Esophagus squamous epithelium (tissue), 5 donors: ENCODE results near the gene CDK8. TPM values are rescaled to one million over a fixed set of nuclear protein-coding genes. Genes with fewer than 3 reads are reported as not detected.

Experiments
- DNase-seq: peaks from one replicate; lab custom pipeline; 2025; lab: John Stamatoyannopoulos, UW
- H3K27ac ChIP-seq, 4 donors: fragments of 200-600 bp; sonication (generic); one replicate each; pipeline ENCODE4 v1.5.1; 2016 to 2019; ENCODE audit warnings: mild to moderate bottlenecking in 1 of 4
- H3K27me3 ChIP-seq, 4 donors: fragments of 200-600 bp; sonication (generic); 1 replicate in 3 of 4; 2 replicates in 1 of 4; pipeline versions ENCODE4 v1.5.1 to v1.6.0; 2017 to 2021; ENCODE audit warnings: antibody characterized with exemption in 1 of 4
- H3K36me3 ChIP-seq, 3 donors: fragments of 200-600 bp; sonication (generic); one replicate each; pipeline ENCODE4 v1.5.1; 2016 to 2019
- H3K4me1 ChIP-seq, 3 donors: fragments of 200-600 bp; sonication (generic); one replicate each; pipeline ENCODE4 v1.5.1; 2017 to 2019
- H3K4me3 ChIP-seq, 4 donors: fragments of 200-600 bp; sonication (generic); 1 replicate in 3 of 4; 2 replicates in 1 of 4; pipeline ENCODE4 v1.5.1; 2016 to 2019; ENCODE audit warnings: mild to moderate bottlenecking in 2 of 4, moderate library complexity in 1 of 4
- H3K9me3 ChIP-seq, 3 donors: fragments of 200-600 bp; sonication (generic); one replicate each; pipeline ENCODE4 v1.5.1; 2016 to 2019
- CTCF ChIP-seq, 6 experiments: fragments of 450-650 bp in 4 of 6; fragments of 200-600 bp in 2 of 6; sonication (generic) in 2 of 6; IDR thresholded peaks; one replicate each; pipeline ENCODE4 v1.5.1; 2016 to 2019; ENCODE audit warnings: antibody characterized with exemption in 6 of 6, mild to moderate bottlenecking in 4 of 6, moderate library complexity in 4 of 6
- POLR2A ChIP-seq, 4 donors: fragments of 450-650 bp; IDR thresholded peaks; one replicate each; pipeline ENCODE4 v1.6.1; 2017; ENCODE audit warnings: antibody characterized with exemption in 4 of 4, mild to moderate bottlenecking in 4 of 4, moderate library complexity in 3 of 4
- WGBS, 2 donors: methylation state at CpG; one replicate each; pipeline ENCODE4 v1.1.5; 2018; 5-methylcytosine and 5-hydroxymethylcytosine counted together
- intact Hi-C: fragments of 100-400 bp; cut with DNase I; formaldehyde crosslinking; loops from one replicate; pipeline ENCODE4 v1.15.0; 2022
- total RNA-seq, 4 donors: library from RNA; depleted of rRNA; stranded (reverse); fragments of >200 nt; gene quantifications; one replicate each; pipeline ENCODE4 v1.1.0, GENCODE V29; 2016
- donor health status: DM: yes; HTN: yes; CAD: no.

Gene CDK8
- total RNA-seq, 4 donors from 2014 or later, result 8.0 to 16.8 (median 12.7) TPM

- Histone ChIP-seq H3K27me3 (no peaks in the 10 kb centered on the region), H3K27ac (no peak overlapping the region), H3K4me3 (no peak overlapping the region), H3K9me3 (no peaks in the 10 kb centered on the region), H3K36me3 (peaks cover 0 to 19% (median 0%) of the 10 kb centered on the region in 3 donors), H3K4me1 (no peaks in the 10 kb centered on the region)
- intact Hi-C loops, result no loop called here
- no peak for TF ChIP-seq CTCF (IDR thresholded peaks at IDR 0.05)
- TF ChIP-seq POLR2A (IDR thresholded peaks at IDR 0.05), result no peak
- no peak for DNase-seq
- WGBS, 2 donors, result 95% methylated on average over 4 of the region's 4 CpGs
Observed at GRCh38 chr13:26344980-26345379, 91.1 kb downstream of the CDK8 start.

- Histone ChIP-seq H3K36me3 (peaks cover 0 to 39% (median 0%) of the 10 kb centered on the region in 3 donors), H3K27me3 (no peaks in the 10 kb centered on the region), H3K27ac (no peak overlapping the region), H3K4me3 (no peak overlapping the region), H3K4me1 (no peaks in the 10 kb centered on the region), H3K9me3 (no peaks in the 10 kb centered on the region)
- WGBS, 2 donors, result 62 to 72% methylated on average over 3 of the region's 3 CpGs
- TF ChIP-seq POLR2A (IDR thresholded peaks at IDR 0.05), result no peak
- no peak for TF ChIP-seq CTCF (IDR thresholded peaks at IDR 0.05)
- DNase-seq, result no peak
- intact Hi-C loops, result no loop called here
Observed at GRCh38 chr13:26348966-26349365, 95.0 kb downstream of the CDK8 start.

GRCh38 chr13:26362261-26362660 lies 108.3 kb downstream of the CDK8 start:
- H3K4me1 ChIP-seq, result no peaks in the 10 kb centered on the region
- no peak overlapping the region for H3K27ac ChIP-seq
- H3K9me3 ChIP-seq, result no peaks in the 10 kb centered on the region
- 93 to 97% methylated on average over 2 of the region's 2 CpGs for WGBS, 2 donors
- intact Hi-C loops, result no loop called here
- no peak for DNase-seq
- H3K27me3 ChIP-seq, result no peaks in the 10 kb centered on the region
- no peak for TF ChIP-seq CTCF (IDR thresholded peaks at IDR 0.05)
- no peak for TF ChIP-seq POLR2A (IDR thresholded peaks at IDR 0.05)
- H3K36me3 ChIP-seq, result peaks cover 0 to 32% (median 0%) of the 10 kb centered on the region in 3 donors
- no peak overlapping the region for H3K4me3 ChIP-seq

GRCh38 chr13:26370553-26370952 lies 116.6 kb downstream of the CDK8 start:
- Histone ChIP-seq H3K36me3 (peaks cover 0 to 6% (median 0%) of the 10 kb centered on the region in 3 donors), H3K27ac (no peak overlapping the region), H3K4me3 (no peak overlapping the region), H3K4me1 (no peaks in the 10 kb centered on the region), H3K27me3 (no peaks in the 10 kb centered on the region), H3K9me3 (no peaks in the 10 kb centered on the region)
- WGBS, 2 donors, result 76 to 78% methylated on average over 2 of the region's 2 CpGs
- DNase-seq, result no peak
- no peak for TF ChIP-seq CTCF (IDR thresholded peaks at IDR 0.05)
- no peak for TF ChIP-seq POLR2A (IDR thresholded peaks at IDR 0.05)
- intact Hi-C loops, result no loop called here

GRCh38 chr13:26372747-26373146 lies 118.8 kb downstream of the CDK8 start:
- Histone ChIP-seq H3K27me3 (no peaks in the 10 kb centered on the region), H3K36me3 (peaks cover 0 to 6% (median 0%) of the 10 kb centered on the region in 3 donors), H3K27ac (no peak overlapping the region), H3K9me3 (no peaks in the 10 kb centered on the region), H3K4me3 (no peak overlapping the region), H3K4me1 (no peaks in the 10 kb centered on the region)
- 90 to 91% methylated on average over 2 of the region's 2 CpGs for WGBS, 2 donors
- TF ChIP-seq POLR2A (IDR thresholded peaks at IDR 0.05) (no peak), CTCF (IDR thresholded peaks at IDR 0.05) (no peak)
- no peak for DNase-seq
- intact Hi-C loops, result no loop called here
